GM19193 (cell line): ENCODE results near the gene GNL3.

ENCODE experiments used
- POLR2A ChIP-seq: IDR thresholded peaks from 4 replicates; pipeline ENCODE4 v1.6.1; 2011; ENCODE audit not compliant: insufficient read depth, insufficient read length; ENCODE audit errors: extremely low read depth

The GNL3 gene

GRCh38 chr3:52730681-52731080, 44.8 kb downstream of the GNL3 start:
- no peak for TF ChIP-seq POLR2A

DNA sequence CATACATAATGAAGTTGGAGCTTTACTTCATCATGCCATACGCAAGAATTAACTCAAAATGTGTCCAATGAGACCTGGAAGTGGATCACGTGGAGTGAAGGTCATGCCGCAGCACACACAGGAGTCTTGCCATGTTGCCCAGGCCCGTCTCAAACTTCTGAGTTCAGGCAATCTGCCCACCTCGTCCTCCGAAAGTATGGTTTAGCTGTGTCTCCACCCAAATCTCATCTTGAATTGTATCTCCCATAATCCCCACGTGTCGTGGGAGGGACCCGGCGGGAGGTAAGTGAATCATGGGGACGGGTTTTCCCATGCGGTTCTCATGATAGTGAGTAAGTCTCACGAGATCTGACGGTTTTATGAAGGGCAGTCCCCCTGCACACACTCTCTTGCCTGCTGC, 45.8 kb downstream of the GNL3 start:
- TF ChIP-seq POLR2A, result no peak

- TF ChIP-seq POLR2A, result no peak
These were observed 47.5 kb downstream of the GNL3 start for GRCh38 chr3:52733256-52733891.

- no peak for TF ChIP-seq POLR2A
These were observed 53.9 kb downstream of the GNL3 start for GRCh38 chr3:52739730-52740129.

DNA sequence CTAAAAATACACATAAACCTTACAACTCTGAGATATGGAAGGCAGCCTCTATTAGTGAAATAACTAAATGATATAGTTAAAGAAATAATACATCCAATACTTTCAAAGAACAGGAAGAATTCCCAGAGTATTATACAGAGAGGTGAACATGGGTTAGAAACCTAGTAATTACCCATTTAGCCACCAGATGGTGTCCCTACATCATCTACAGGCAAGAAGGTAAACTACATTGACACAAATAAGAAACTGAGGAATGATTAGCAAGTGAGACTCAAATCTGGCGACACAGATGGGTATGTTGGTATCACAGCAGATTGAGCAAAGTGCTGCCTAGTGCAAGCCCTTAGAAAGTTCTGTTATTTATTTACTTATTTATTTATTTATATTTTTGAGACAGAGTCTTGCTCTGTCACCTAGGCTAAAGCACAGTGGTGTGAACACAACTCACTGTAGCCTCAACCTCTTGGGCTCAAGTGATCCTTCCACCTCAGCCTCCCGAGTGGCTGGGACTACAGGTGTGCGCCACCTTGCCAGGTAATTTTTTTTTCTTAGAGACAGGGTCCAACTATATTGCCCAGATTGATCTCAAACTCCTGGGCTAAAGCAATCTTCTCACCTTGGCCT, 56.7 kb downstream of the GNL3 start:
- TF ChIP-seq POLR2A, result no peak

DNA sequence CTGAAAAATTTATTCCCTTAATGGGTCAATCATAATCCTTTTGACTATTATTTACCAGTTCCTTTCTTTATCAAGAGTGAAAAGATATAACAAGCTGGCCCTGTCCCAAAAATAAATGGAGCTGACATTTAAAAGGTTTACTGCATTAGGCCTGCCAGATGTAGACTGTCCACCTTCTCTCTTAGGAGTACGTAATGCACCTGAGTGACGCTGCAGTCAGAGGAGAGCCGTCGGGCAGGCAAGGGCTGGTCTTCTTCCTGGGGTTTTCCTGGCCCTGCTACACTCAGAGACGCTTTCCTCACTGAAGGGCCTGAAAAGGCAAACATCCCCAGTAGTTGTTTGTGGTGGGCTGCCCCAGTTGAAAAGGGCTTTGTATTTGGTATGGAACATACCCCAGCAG, 57.3 kb downstream of the GNL3 start:
- TF ChIP-seq POLR2A, result no peak

DNA sequence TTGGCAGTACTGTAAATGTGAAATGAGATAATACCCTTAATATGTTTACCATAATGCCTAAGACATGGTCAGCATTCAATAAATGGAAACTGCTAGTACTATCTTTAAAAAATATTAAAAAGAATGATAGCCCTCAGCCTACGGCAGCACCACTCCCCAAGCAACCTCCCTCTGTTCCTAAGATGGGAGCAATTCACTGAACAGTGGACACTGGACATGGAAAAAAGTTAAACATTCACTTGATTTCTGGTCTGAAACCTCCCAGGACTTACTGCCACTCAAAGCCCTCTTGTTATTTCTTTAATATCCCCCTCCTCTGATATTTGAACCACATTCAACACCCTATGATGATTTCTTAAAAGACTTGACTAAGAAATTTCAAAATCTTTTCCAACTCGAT, 57.9 kb downstream of the GNL3 start:
- no peak for TF ChIP-seq POLR2A
